ENCODE results near the gene JARID2. TPM values are rescaled to one million over a fixed set of nuclear protein-coding genes. Genes with fewer than 3 reads are reported as not detected.

JARID2 gene
- total and polyA plus RNA-seq, 12 donors = 2.3 to 11.6 (median 8.7) TPM

DNA sequence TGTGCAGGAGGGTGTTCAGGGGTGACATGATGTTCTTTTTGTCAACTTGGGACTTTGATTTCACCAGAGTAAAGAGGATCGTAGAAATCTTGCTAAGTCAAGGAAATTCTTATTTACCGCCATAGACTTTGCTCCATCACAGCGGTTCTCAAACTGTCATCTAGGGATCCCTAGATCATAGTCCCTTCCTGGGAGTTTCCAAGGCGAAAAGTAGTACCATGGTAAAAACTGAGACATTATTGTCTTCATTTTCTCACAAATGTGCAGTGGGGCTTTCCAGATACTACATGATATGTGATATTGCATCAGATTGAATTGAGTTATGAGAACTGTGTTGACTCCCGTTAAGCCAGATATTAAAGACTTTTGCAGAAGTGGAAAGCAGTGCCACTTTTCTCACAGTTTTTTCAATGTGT is 79.7 kb downstream of the JARID2 start:
- Histone ChIP-seq H3K36me3 (no peaks in the 10 kb centered on the region), H3K27ac (no peak overlapping the region), H3K4me3 (no peak overlapping the region), H3K27me3 (no peaks in the 10 kb centered on the region), H3K9me3 (no peaks in the 10 kb centered on the region), H3K4me1 (peaks cover 5 to 73% (median 49%) of the 10 kb centered on the region in 9 donors)
- intact Hi-C loops (cut with DNase I) = no loop called here
- ATAC-seq (no peak), DNase-seq (no peak)
- 93 to 96% methylated on average over 5 of the region's 5 CpGs for WGBS, 2 donors
- TF ChIP-seq, protein P1, sequence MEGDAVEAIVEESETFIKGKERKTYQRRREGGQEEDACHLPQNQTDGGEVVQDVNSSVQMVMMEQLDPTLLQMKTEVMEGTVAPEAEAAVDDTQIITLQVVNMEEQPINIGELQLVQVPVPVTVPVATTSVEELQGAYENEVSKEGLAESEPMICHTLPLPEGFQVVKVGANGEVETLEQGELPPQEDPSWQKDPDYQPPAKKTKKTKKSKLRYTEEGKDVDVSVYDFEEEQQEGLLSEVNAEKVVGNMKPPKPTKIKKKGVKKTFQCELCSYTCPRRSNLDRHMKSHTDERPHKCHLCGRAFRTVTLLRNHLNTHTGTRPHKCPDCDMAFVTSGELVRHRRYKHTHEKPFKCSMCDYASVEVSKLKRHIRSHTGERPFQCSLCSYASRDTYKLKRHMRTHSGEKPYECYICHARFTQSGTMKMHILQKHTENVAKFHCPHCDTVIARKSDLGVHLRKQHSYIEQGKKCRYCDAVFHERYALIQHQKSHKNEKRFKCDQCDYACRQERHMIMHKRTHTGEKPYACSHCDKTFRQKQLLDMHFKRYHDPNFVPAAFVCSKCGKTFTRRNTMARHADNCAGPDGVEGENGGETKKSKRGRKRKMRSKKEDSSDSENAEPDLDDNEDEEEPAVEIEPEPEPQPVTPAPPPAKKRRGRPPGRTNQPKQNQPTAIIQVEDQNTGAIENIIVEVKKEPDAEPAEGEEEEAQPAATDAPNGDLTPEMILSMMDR (IDR thresholded peaks at IDR 0.05) = no peak

DNA sequence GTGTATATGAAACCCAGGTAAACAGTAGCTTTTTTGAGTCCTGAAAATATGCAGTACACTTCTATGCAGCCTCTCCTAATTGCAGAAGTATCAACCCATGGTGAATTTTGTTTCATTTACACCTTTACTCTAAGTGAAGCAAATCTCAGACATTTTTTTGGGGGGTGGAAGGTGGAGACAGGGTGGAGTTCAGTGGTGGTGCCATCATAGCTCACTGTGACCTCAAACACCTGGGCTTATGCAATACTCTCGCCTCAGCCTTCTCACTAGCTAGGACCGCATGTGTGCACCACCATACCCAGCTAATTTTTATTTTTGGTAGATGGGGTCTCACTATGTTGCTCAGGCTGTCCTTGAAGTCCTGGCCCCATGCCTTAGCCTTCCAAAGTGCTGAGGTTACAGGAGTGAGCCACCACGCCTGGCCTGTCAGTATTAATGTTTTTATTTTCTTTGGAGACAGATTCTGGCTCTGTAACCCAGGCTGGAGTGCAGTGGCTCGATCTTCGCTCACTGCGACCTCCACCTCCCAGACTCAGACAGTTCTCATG is 80.3 kb downstream of the JARID2 start:
- Histone ChIP-seq H3K27me3 (no peaks in the 10 kb centered on the region), H3K9me3 (no peaks in the 10 kb centered on the region), H3K4me1 (peaks cover 5 to 79% (median 54%) of the 10 kb centered on the region in 9 donors), H3K36me3 (no peaks in the 10 kb centered on the region), H3K4me3 (no peak overlapping the region), H3K27ac (no peak overlapping the region)
- WGBS, 2 donors = 84 to 92% methylated on average over 6 of the region's 6 CpGs
- DNase-seq (no peak), ATAC-seq (no peak)
- TF ChIP-seq, protein P1 (IDR thresholded peaks at IDR 0.05) = no peak
- intact Hi-C loops (cut with DNase I) = no loop called here

DNA sequence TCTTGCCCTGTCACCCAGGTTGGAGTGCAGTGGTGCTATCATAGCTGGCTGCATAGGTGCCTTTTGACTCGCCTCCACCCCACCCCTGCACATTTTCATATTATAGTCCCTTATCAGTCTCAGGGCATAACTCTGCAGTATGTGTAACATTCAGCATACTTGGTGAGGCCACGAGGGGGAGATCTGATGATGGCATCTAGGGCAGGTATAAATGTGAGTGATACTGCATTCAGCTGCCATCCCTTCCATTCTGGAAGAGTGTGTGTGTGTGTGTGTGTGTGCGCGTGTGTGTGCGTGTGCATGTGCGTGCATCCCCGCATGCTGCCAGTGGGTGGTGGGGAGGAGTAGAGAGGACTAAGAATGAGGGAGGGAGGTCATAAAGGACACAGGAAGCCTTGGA is 81.4 kb downstream of the JARID2 start:
- DNase-seq = no peak
- intact Hi-C loops (cut with DNase I) = no loop called here
- Histone ChIP-seq H3K27ac (no peak overlapping the region), H3K36me3 (no peaks in the 10 kb centered on the region), H3K9me3 (no peaks in the 10 kb centered on the region), H3K4me1 (peaks cover 5 to 89% (median 63%) of the 10 kb centered on the region in 9 donors), H3K27me3 (no peaks in the 10 kb centered on the region), H3K4me3 (no peak overlapping the region)
- TF ChIP-seq, protein P1 (IDR thresholded peaks at IDR 0.05) = peak in 3 of 9 donors; percentile 15 to 31 (median 16)
- peak in 4 of 8 donors; percentile 14 to 42 (median 32) for ATAC-seq
- 53 to 69% methylated on average over 7 of the region's 7 CpGs for WGBS, 2 donors

DNA sequence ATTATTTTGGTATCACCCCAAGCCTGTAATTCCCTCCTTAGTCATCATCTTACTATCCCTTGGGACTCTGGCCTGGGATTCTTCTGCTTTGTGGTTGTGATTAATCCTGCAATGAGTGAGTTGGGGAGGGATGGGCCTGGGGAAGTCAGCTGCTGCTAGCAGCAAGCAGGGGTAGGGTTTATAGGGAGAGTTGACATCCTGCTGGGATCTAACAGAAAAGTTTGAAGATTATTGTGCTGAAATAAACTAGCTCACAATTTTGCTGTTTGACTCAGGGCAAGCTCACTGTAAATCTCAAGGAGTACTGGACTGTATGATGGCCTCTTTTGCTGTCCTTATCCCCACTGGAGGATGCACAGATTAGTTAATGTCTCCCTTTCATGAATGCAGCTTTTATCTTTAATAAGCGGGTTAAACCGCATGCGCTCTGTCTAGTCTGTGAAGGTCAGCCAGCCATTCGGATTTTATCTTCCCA is 83.4 kb downstream of the JARID2 start:
- H3K27ac ChIP-seq = peak overlapping the region in 2 of 10 donors; percentile 23 to 64
- H3K4me3 ChIP-seq = no peak overlapping the region
- intact Hi-C loops (cut with DNase I) = no loop called here
- DNase-seq = no peak
- H3K4me1 ChIP-seq = peaks cover 5 to 85% (median 56%) of the 10 kb centered on the region in 9 donors
- 26 to 44% methylated on average over 4 of the region's 4 CpGs for WGBS, 2 donors
- H3K9me3 ChIP-seq = no peaks in the 10 kb centered on the region
- no peaks in the 10 kb centered on the region for H3K36me3 ChIP-seq
- no peaks in the 10 kb centered on the region for H3K27me3 ChIP-seq
- TF ChIP-seq, protein P1 (IDR thresholded peaks at IDR 0.05) = no peak
- ATAC-seq = peak in 7 of 8 donors; percentile 40 to 83 (median 64)

All from heart right ventricle (tissue), 16 donors.